Activated CD8-positive, alpha-beta memory T cell treated with anti-CD3 and anti-CD28 coated beads for 36 hours (primary cell): ENCODE results near the gene ZKSCAN5. TPM values are rescaled to one million over a fixed set of nuclear protein-coding genes. Genes with fewer than 3 reads are reported as not detected.
"Not testable (repeated sequence)": the region's sequence is repeated elsewhere in the genome, so short reads cannot be mapped to it uniquely, and the experiment has no call there.

Experiments
- CTCF ChIA-PET: fragments of 350-600 bp; sonication (Branson Sonifier 250); formaldehyde crosslinking; loops from one replicate; lab custom pipeline; 2021; ENCODE audit warnings: antibody characterized with exemption; lab: Charles Lee
- POLR2A ChIA-PET: fragments of 350-600 bp; sonication (Branson Sonifier 250); formaldehyde crosslinking; loops from one replicate; lab custom pipeline; 2021; ENCODE audit warnings: antibody characterized with exemption; lab: Charles Lee
- total RNA-seq, 2 experiments: library from RNA; stranded (reverse); gene quantifications; one replicate each; pipeline ENCODE4 v1.2.3, GENCODE V29; 2021

The ZKSCAN5 gene
- total RNA-seq, 2 experiments from 2014 or later, result 8.6 to 9.0 TPM

DNA sequence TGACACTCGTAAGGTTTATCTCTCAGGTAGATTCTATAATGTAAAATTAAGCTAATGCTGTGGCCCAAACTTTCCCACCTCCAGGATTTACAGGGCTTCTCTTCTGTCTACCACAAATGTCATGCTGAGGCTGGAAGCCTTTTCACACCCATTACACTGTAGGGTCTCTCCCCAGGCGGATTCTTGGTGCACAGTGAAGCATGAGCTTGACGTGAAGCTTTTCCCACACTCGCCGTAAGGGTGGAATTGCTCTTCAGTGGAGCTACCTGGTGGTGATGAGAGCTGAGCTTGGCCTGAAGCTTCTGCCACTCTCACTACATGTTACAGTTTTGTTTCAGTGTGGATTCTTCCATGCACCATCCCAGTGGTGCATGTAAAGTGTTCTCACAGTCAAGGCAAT, 36.1 kb downstream of the ZKSCAN5 start:
- ChIA-PET CTCF (no interaction called here), POLR2A (interaction anchor here (0.6 to 0.7 kb wide), 3 partner anchors 12 to 88 kb away, joined by 3 to 5 read pairs (median 3); partner anchors contain the start of genes FAM200A and ZNF655)

DNA sequence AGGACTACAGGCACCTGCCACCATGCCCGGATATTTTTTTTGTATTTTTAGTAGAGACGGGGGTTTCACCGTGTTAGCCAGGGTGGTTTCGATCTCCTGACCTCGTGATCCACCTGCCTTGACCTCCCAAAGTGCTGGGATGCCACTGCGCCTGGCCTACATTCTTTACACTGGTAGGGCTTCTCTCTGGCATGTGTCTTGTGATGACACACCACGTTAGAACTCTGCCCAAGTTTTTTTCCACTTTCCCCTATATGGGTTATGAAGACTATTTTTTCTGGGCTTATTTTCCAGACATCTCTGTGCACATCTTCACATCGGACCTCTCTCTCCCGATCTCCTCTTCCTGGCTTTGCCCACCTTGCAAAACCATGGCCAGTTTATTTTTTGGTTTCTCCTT, 36.8 kb downstream of the ZKSCAN5 start:
- POLR2A ChIA-PET, result interaction anchor here (0.7 kb wide), 1 partner anchor 11 kb away, joined by 5 read pairs; the partner anchor contains the start of gene FAM200A
- CTCF ChIA-PET, result interaction anchor here (0.7 kb wide), 1 partner anchor 30 kb away, joined by 6 read pairs; no protein-coding TSS in a partner anchor

DNA sequence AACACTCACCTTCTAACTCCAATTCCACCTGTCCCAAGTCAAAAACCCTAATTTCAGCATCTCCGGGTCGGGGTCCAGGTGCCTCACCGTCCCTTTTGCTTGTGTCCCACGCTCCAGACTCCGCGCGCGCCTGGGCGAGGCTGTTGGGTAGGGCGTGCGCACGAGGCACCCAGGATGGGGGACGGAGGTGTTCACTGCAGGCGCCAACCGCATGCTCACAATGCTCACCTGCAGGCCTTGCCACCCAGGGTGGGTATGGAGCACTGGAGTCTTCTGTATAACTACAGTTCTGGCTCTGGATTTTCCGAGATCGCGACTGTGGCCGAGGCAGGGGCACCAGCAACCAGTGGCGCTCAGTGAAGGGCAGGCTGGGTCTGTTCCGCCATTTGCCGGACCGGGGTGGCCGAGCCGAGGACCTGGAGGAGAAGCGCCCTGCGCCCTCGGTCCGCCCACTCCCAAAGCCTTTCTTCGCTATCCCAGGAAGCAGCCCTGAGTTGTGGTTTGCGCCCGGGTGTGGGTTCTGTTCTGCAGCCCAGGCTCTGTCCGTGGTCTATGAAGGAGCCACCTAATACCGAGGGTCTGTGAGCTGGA, 38.7 kb downstream of the ZKSCAN5 start:
- ChIA-PET CTCF (no interaction called here), POLR2A (no interaction called here)

DNA sequence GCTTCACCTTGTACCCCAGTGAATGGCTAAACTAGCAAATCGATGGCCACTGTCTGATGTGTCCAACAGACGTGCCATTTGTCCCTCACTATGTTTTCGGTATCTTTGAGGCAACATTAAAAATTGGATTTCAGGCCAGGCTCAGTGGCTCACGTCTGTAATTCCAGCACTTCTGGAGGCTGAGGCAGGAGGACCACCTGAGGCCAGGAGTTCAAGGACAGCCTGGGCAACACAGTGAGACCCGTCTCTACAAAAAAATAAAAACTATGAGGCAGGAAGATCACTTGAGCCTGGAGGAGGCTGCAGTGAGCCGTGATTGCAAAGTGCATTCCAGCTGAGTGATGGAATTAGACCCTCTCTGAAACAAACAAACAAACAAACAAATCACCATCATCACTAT, 39.5 kb downstream of the ZKSCAN5 start:
- ChIA-PET CTCF (interaction anchor here (0.7 kb wide), 1 partner anchor 253 kb away, joined by 4 read pairs; no protein-coding TSS in a partner anchor), POLR2A (no interaction called here)

DNA sequence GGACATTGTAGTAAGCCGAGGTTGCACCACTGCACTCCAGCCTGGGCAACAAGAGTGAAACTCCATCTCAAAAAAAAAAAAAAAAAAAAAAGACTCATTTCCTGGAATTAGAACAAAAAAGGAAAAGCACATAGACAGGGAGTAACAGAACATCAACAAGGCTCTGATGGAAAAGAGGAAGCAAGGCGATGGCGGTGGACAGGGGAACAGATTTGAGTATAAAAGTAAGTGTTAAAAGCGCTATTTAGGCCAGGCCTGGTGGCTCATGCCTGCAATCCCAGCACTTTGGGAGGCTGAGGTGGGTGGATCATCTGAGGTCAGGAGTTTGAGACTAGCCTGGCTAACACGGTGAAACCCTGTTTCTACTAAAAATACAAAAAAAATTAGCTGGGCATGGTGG, 40.8 kb downstream of the ZKSCAN5 start:
- POLR2A ChIA-PET, result interaction anchor here (0.6 kb wide), 1 partner anchor 14 kb away, joined by 4 read pairs; no protein-coding TSS in a partner anchor
- CTCF ChIA-PET, result interaction anchor here (0.7 kb wide), 3 partner anchors 27 to 147 kb away, joined by 3 to 4 read pairs (median 3); no protein-coding TSS in a partner anchor

DNA sequence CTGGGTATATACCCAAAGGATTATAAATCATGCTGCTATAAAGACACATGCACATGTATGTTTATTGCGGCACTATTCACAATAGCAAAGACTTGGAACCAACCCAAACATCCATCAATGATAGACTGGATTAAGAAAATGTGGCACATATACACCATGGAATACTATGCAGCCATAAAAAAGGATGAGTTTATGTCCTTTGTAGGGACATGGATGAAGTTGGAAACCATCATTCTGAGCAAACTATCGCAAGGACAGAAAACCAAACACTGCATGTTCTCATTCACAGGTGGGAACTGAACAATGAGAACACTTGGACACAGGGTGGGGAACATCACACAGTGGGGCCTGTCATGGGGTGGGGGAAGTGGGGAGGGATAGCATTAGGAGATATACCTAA, 45.1 kb downstream of the ZKSCAN5 start:
- POLR2A ChIA-PET, result not testable (repeated sequence)

DNA sequence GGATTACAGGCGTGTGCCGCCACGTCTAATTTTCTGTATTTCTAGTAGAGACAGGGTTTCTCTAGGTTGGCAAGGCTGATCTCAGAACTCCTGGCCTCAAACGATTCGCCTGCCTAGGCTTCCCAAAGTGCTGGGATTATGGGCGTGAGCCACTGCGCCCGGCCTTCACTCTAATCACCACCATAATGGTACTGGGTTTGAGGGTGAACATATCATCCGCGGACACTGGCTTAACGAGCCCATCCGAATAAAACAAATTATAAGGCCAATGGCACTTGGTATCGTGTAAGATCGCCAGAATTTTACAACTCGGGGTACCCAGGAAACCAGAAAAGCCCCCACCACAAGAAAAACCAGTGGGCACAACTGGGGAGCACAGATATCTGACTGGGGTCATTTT, 46.9 kb downstream of the ZKSCAN5 start:
- CTCF ChIA-PET, result no interaction called here
- POLR2A ChIA-PET, result no interaction called here

More for the DNA sequence above, 45.1 kb downstream of the ZKSCAN5 start:
- CTCF ChIA-PET, result not testable (repeated sequence)

DNA sequence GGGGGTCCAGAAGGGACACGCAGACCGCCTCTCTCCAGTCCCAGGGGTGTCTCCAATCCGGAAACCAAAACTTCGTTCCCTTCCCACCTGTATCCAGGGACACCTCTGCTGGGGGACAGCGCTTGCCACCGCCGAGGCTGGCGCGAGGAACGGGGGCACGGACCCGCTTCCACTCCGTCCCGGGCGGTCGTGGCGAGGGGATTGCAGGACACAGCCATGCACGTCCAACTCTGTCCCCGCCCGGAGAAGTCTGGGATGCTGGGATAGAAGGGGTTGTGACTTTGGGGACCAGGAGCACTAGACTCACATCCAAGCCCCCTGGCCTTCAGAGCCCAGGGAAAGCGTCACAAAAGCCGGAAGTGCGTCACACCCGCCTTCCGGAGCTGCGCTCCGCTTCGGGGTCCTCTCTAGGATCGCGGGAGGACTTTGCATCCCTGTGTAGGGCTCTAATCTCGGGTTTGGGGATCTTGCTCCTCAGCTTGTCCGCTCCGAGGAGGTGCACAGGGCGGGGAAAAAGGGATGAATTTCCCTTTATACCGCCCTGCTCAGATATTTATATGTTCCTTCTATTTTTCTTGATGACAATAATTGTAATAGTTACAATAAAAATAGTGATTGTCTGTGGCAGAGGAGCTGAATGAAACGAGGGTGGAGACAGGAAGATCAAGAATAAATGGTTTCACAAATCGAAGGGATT, 47.5 kb downstream of the ZKSCAN5 start, which contains the start of gene FAM200A:
FAM200A (minus strand) TSS at position 348 of the 697 bp plus-strand sequence. CDS start 3,707 bp downstream, outside the sequence.
- ChIA-PET CTCF (no interaction called here), POLR2A (interaction anchor here (0.6 to 0.9 kb wide), 2 partner anchors 11 to 72 kb away, joined by 3 to 5 read pairs; no protein-coding TSS in a partner anchor)

DNA sequence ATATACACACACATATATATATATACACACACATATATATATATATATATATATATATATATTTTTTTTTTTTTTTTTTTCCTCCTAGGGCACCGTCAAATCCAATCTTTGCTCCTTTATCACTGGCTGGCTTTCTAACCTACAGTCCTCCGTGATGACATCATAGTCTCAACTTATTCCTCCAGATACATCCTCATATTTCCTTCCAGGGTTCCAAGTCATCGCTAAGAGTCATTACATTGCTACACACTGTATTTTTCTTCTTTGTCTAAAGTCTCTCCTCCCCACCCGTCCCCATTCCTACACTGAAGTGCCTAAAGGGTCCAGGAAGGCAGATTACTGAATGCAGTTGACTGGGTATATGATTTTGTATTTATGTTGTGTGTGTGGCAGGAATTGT, 48.6 kb downstream of the ZKSCAN5 start:
- ChIA-PET POLR2A (interaction anchor here (0.6 kb wide), 1 partner anchor 81 kb away, joined by 8 read pairs; no protein-coding TSS in a partner anchor), CTCF (no interaction called here)

DNA sequence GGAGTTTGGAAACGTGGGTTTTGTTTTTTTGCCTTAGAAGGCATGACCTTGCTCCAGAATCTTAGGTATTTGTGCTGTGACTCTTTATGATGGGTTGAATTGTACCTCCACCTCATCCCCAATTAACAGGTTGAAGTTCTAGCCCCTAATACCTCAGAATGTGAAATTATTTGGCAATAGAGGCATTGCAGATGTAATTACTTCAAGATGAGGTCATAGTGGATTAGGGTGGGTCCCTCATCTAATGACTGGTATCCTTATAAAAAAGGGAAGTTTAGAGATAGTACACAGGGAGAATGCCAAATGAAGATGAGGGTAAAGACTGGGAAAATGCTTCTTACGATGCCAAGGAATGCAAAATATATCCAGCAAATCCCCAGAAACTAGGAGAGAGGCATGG, 50.5 kb downstream of the ZKSCAN5 start:
- POLR2A ChIA-PET, result no interaction called here
- CTCF ChIA-PET, result no interaction called here

DNA sequence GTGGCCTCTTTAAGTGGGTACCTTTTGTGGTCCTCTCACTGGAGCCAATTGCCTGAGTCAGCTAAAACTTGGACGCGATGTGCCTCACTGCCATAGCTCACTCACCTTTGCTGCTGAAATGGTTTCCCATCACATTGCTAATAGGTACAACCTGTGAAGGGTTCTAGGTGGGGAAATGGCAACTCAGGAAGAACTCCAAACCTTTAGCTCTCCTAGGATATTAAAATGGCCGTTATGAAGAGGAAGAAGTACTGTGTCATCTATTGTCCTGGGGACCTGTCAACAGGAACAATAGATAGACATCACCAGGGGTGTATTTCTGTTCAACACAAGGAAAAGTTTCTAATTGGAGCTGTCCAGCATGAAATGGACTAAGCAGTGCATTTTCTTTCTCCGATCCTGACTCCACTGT, 52.7 kb downstream of the ZKSCAN5 start:
- ChIA-PET POLR2A (interaction anchor here (0.9 to 1.1 kb wide), 2 partner anchors 20 to 83 kb away, joined by 3 read pairs; no protein-coding TSS in a partner anchor), CTCF (interaction anchor here (0.9 to 1.1 kb wide), 2 partner anchors 41 to 59 kb away, joined by 3 read pairs; partner anchors contain the start of gene TMEM225B)

DNA sequence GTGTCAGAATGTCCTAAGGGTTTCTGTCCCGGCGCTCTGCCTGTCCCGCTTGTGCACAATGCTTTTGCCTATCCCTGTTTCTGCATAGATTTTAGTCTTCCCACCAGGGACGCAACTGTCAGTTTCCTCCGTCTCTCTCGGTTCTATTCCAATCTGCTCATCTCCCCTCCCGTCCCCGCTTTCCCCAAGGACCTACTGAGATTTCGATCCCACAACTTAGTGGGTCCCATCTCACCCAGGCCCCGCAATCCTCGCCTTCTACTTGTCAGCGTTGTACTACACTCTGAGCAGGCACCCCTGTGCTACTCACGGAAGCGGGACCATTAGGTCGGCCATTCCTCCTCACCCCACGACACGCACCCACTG, 53.5 kb downstream of the ZKSCAN5 start:
- CTCF ChIA-PET, result interaction anchor here (0.7 kb wide), 1 partner anchor 57 kb away, joined by 3 read pairs; no protein-coding TSS in a partner anchor
- POLR2A ChIA-PET, result interaction anchor here (0.6 to 2.4 kb wide), 10 partner anchors 17 to 362 kb away, joined by 3 to 21 read pairs (median 4); partner anchors contain the start of genes TRIM4, ZKSCAN5, ZNF394 and ZSCAN25

DNA sequence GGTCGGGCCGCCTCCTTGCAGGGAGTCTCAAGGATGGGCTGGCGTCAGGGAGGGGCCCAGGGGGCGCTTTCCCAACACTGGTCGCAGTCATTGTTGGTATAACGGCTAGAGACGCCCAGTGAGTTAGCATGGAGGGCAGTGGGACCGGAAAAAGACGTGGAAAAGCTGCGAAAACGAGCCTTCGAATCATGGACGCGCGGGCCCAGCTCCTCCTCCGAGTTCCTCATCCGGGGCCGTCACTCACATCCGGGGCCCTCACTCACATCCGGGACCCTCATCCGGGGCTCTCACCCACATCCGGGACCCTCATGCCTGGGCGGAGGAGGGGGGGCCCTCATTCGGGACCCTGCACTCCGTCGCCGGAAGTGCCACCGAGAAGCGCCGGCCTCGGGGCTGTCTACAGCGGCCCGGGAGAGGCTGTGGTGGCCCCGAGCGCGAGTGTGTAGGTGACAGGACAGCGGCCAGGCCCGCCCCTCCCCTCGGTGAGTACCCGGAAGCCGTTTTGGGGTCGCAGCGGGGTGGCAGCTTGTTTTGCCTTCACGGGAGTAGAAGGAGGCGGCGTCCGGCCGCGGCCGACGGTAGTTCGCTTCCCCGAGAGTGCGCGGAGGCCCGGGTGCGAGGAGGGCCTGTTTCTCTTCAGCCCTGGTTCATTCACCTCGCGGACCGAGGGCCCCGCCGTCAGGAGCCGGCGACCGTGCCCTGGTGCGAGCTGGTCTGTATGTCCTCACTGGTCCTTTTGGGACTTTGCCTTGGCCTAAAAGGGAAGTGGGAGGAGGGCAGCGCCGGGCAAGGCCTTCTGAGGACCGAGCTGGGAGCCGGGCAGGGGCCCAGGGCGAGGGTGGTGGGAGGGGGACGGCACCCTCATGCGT, 54.1 kb downstream of the ZKSCAN5 start, which contains the start of gene ZNF655:
ZNF655 (plus strand) TSS at position 337 of the 869 bp plus-strand sequence. CDS start 1,918 bp downstream, outside the sequence.
- CTCF ChIA-PET, result interaction anchor here (0.7 kb wide), 1 partner anchor 58 kb away, joined by 3 read pairs; no protein-coding TSS in a partner anchor
- POLR2A ChIA-PET, result interaction anchor here (0.5 to 2.4 kb wide), 11 partner anchors 13 to 361 kb away, joined by 3 to 21 read pairs (median 4); partner anchors contain the start of genes TRIM4, ZKSCAN5, ZNF394 and ZSCAN25

DNA sequence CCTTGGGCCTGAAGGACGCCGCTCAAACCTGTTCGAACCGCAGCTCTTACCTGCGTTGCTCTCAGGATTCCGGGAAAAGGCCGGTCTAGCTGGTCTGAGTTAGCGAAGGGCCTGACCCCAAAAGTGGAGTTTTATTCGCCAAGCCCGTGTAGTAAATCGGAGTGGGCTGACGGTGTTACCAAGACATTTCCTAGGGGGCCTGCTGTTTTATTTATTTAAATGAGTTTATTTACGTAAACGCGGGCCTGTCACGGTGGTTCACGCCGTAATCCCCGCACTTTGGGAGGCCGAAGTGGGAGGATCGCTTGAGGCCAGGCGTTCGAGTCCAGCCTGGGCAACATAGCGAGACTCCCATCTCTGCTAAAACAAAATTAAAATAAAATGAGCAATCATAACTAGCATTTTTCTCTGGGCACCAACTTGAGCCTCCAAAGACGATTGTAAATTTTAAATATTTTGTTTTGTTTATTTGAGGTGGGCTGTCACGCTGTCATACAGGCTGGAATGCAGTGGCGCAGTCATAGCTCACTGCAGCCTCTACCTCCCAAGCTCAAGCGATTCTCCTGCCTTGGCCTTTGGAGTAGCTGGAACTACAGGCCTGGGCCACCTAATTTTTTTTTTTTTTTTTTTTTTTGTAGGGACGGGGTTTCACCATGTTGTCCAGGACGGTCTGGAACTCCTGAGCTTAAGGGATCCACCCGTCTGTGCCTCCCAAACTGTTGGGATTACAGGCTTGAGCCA, 54.9 kb downstream of the ZKSCAN5 start:
- ChIA-PET POLR2A (interaction anchor here (0.5 to 2.4 kb wide), 4 partner anchors 14 to 60 kb away, joined by 4 to 21 read pairs (median 5); partner anchors contain the start of genes ZNF394 and ZSCAN25), CTCF (no interaction called here)

DNA sequence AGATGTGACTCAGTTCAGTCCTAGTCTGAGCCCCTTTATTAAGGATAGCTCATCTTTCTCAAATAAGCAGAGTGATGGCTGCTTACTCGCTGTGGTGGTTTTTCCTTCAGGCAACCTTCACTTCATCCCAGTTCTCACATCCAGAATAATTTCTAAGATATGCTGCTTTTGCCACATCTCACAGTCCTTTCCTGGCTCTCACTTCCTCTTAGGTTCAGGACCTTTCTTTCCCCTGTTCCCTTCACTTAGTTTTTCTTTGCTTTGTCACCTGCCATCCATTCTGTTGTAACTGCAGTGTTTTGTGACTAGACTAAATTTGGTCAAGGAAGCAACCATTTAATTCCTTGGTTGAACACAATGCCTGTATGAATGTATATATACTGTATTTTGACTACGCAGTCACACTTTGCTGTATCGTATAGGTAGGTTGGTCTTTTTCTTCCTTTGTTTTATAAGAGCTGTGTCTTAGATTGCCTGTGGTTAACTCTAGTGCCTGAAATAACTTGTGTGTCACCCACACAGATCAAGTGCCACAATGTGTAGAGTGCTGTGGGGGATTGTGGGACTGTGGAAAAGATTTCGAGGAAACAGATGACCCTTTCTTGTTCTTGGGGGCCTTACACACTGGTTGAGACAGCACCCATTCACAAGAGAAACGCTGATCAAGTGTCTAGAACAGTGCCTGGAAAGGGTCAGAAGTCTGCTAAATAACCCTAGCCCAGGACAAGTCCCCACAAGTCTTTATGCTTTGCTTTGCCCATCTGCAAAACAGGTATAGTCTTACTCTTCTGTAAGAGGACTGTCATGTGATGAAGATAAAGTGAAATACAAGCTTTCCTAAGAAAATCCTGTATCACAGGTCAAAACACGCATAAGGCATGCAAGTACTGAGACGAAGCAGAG, 56.6 kb downstream of the ZKSCAN5 start:
- POLR2A ChIA-PET, result no interaction called here
- CTCF ChIA-PET, result no interaction called here

DNA sequence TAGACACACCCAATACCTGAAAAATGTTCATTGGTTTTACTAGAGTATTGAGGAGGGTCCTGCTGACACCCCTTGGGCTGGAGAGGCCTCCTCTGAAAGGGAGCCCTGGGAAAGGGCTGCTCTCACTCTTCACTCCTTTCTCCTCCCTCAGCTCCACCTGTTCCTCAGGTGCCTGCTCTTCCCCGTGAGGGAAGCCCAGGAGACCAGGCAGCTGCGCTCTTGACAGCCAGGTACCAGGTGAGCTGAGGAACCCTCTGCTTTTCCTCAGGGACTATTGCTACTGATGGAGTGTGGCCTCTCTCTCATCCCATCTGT, 57.2 kb downstream of the ZKSCAN5 start:
- ChIA-PET CTCF (no interaction called here), POLR2A (no interaction called here)
